Gastroesophageal sphincter (tissue), 3 donors: ENCODE measurements around the gene CHD6.

Source experiments
- CTCF ChIP-seq, 4 experiments: fragments of 200-600 bp in 2 of 4; fragments of 450-650 bp in 2 of 4; sonication (generic) in 1 of 4; IDR thresholded peaks; one replicate each; pipeline ENCODE4 v1.5.1; 2017 to 2019; ENCODE audit warnings: antibody characterized with exemption in 4 of 4, mild to moderate bottlenecking in 2 of 4, moderate library complexity in 2 of 4
- EP300 ChIP-seq: sonication (generic); formaldehyde crosslinking; IDR thresholded peaks from one replicate; pipeline ENCODE4 v1.6.1; 2017; ENCODE audit warnings: antibody characterized with exemption, mild to moderate bottlenecking
- POLR2A ChIP-seq, 2 donors: fragments of 450-650 bp; IDR thresholded peaks; one replicate each; pipeline ENCODE4 v1.6.1; 2017; ENCODE audit warnings: antibody characterized with exemption in 2 of 2, mild to moderate bottlenecking in 2 of 2, moderate library complexity in 1 of 2
- POLR2AphosphoS5 ChIP-seq: sonication (generic); formaldehyde crosslinking; IDR thresholded peaks from one replicate; pipeline ENCODE4 v1.6.1; 2017; ENCODE audit warnings: antibody characterized with exemption

- no peak for TF ChIP-seq POLR2AphosphoS5
- TF ChIP-seq CTCF (IDR thresholded peaks at IDR 0.05), result no peak
- no peak for TF ChIP-seq EP300
- no peak for TF ChIP-seq POLR2A (IDR thresholded peaks at IDR 0.05)
Measured at GRCh38 chr20:41432746-41433145, 185.4 kb downstream of the CHD6 start.
